DMS153 treated with DMSO at 0.1 percent for 48 hours (cell line): ENCODE measurements around the gene DAGLA.

Source experiments
- DNase-seq: peaks from one replicate; lab custom pipeline; 2025; ENCODE audit not compliant: unreplicated experiment; lab: John Stamatoyannopoulos, UW

The DAGLA gene

DNA sequence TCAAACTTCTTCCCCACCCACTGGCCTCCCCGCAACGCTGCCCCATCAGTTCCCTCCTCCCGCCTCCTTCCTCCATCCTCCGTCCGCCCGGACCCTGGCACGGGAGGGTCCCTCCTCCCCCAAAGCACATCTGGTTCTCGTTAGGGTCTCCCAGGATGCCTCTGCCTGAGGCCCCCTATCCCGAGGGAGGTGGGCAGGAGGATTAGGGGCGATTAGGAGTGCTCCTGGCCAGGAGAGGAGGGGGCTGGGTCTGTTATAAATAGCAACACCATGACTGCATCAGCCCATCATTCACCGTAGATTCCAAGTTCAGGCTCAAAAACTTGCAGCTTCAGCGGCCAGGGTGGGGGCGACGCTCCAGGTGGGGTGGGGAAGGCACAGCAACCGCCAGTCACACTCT lies 82.6 kb downstream of the DAGLA start:
- DNase-seq = no peak

- no peak for DNase-seq
These were observed 83.9 kb downstream of the DAGLA start for GRCh38 chr11:61763930-61764605.

DNA sequence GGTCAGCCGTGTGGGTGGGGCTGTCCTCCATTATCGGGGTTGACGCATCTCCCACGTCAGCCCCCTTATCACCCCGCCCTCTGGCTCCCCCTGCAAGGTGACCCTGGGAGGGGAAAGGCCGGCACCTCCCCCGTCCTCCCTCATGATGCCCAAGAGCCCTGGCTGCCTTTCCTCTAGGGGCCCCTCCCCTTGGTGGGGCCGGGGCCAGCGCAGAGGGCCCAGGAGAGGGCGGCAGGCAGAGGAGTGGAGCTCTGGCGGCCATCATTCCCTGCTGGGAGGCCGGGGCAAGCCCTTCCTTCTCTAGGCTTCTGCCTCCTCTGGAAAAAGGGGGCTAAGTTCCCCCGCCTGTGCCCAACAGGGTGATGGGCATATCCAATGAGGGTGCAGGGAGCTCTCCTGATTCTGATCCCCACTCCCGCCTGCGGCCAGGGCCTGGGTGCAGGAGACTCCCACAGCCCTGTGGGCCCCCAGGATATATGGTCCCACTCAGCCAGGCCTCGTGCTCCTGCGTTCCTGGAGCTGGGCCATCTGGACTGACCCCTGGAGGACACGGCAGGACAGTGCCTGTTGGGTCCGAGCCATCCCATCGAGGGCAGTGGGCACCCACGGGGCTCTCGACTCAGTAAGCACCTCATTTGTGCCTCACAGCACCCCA lies 84.5 kb downstream of the DAGLA start:
- no peak for DNase-seq

DNA sequence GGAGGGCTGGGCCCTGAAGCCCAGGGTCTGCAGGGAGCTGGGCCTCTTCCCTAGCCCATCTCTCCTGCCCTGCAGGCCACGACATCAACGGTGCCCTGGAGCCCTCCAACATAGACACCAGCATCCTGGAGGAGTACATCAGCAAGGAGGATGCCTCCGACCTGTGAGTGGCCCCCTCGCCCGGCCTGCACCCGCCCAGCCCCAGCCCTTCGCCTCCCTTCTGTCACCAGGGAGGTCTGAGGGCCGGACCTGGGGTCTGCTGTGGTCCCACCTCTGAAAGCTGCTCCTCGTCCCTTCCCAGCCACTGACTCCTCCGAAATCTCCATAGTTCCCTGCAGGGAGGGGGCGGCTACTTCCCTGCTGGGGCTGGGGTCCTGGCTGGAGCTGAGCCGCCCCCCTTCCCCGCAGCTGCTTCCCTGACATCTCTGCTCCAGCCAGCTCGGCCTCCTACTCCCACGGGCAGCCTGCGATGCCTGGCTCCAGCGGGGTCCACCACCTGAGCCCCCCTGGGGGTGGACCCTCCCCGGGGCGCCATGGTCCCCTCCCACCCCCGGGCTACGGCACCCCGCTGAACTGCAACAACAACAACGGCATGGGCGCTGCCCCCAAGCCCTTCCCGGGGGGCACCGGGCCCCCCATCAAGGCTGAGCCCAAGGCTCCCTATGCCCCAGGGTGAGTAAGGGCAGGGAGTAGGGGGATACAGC lies 85.5 kb downstream of the DAGLA start:
- no peak for DNase-seq

DNA sequence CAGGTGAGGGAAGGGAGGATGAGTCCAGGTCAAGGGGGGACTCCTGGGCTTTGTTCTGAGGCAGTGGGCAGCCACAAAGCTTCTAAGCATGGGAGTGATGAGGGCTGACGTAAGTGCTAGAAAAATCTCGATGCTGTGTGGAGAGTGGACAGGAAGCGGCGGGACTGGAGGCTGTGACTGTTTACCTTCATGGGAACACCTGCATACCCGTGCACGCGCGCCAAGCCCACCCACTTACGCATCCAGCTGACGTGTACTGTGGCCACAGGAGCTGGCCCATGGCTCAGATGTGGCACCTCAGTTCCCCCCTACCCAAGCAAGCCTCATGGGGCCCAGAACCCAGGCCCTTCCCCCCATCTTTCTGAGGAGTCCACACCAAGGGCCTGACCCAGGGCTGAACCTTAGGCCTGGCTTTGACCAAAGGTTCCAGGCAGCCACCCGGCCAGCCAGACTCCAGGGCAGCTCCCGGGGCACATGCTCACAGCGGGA lies 86.2 kb downstream of the DAGLA start:
- DNase-seq = no peak

DNA sequence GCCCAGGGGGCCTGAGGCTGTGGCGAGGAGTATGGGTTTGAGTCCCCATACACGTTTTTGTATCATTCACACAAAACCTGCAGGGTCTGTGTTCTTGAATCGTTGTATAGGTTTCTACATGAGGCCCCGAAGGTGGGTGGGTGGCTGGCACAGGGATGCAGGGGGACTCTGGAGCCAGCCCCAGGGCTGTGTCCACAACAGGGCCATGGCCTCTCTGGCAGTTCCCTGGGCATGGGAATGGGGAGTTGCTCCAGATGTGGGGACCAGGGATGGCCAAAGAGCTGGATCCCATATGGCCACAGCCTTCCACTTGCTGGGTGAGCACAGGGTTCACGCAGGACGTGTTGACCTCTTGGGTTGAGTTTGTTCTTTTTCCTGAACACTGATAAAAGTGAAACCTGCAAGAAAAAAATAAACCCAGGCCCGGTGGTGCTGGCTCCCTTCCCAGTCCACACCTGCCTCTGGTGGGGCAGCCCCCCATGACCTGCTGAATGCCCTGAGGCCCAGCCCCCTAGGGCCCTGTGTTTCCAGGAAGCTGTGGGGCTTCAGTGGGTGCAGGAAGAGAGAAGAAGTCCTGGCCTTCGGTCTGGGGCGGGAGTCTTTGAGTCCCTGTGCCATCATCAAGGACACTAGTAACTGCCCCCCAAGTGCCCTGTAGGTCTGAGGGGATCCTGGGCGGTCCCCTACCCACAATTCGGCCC lies 88.3 kb downstream of the DAGLA start:
- no peak for DNase-seq

- DNase-seq = no peak
These were observed 89.2 kb downstream of the DAGLA start for GRCh38 chr11:61769169-61769920.

DNA sequence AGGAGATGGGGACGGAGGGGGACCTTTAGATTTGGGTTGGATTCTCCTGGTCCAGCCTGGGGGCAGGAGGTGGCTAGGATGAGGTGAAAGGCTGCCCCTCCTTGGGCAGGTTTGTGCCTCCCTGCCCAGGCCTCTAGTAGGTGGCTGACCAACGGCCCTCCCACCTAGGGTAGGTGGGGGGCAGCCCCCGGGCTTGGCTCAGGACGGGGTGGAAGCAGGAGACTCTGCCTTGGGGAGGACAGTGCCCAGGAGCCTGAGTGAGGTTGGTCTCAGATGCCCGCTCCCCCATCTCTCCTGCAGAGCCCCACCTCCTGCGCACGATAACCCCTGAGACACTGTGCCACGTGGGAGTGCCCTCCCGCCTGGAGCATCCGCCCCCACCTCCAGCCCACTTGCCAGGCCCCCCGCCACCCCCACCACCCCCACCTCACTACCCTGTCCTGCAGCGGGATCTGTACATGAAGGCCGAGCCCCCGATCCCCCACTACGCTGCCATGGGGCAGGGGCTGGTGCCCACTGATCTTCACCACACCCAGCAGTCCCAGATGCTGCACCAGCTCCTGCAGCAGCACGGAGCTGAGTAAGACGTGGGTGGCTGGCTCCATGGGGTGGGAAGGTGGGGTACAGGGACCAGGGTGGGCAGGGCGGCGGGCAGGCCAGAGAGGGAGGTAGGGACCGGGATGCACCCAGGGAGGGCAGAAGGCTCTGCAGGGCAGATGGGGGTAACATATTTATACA lies 89.9 kb downstream of the DAGLA start:
- no peak for DNase-seq

- DNase-seq = no peak
These were observed 91.2 kb downstream of the DAGLA start for GRCh38 chr11:61771195-61771894.

GRCh38 chr11:61771985-61772455 lies 91.8 kb downstream of the DAGLA start:
- no peak for DNase-seq

DNA sequence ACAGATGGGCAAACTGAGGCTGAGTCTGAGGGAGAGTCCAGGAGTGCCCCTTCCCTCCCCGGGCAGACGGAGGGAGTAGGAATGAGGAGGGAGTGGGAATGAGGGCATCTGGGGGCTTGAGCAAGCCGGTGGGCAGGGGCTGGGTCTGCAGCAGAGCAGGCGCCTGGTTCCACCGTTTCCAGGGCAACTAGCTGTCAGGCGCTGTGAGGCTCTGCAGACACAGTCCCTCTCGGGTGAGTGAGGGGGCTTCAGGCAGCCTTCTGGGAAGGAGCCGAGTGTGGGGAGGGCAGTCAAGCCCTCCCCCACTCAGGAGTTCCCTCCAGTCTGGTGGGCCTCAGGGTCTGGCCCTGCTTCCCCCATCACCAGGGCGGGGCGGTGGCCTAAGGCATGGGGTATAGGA lies 93.2 kb downstream of the DAGLA start:
- no peak for DNase-seq

GRCh38 chr11:61773809-61774208 lies 93.6 kb downstream of the DAGLA start:
- DNase-seq = no peak

DNA sequence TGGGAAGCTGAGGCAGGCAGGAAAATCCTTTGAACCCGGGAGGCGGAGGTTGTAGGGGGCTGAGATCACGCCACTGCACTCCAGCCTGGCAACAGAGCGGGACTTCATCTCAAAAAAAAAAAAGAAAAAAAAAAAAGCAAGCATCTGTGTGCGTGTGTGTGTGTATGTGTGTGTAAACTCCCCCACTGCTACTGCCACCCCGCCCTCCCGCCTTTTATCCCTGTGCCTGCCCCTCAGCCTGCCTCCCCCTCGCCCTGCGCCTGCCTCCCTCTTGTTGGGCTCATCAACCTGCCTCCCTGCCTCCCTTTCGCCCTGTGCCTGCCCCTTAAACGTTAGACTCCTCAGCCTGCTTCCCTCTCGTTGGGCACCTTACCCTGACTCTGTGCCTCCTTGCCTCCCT lies 94.2 kb downstream of the DAGLA start:
- DNase-seq = no peak

DNA sequence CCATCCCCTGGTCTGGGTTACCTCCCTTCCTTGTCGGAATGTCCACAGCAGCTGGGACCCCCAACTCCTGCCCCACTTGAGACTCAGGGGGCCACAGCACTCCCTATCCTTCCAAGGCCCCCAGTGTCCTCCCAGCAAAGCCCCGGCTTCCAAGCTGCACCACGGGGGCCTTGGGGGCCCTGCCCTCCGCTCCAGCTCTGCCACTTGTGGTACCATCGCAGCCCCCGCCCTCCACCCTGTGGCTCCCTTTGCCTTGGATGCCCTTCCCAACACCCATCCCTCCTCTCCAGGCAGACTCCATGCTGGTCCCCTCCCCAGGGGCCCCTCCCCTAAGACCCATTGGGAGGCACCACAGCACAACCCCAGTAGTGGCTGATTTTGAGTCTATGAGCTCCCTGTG lies 94.9 kb downstream of the DAGLA start:
- no peak for DNase-seq

DNA sequence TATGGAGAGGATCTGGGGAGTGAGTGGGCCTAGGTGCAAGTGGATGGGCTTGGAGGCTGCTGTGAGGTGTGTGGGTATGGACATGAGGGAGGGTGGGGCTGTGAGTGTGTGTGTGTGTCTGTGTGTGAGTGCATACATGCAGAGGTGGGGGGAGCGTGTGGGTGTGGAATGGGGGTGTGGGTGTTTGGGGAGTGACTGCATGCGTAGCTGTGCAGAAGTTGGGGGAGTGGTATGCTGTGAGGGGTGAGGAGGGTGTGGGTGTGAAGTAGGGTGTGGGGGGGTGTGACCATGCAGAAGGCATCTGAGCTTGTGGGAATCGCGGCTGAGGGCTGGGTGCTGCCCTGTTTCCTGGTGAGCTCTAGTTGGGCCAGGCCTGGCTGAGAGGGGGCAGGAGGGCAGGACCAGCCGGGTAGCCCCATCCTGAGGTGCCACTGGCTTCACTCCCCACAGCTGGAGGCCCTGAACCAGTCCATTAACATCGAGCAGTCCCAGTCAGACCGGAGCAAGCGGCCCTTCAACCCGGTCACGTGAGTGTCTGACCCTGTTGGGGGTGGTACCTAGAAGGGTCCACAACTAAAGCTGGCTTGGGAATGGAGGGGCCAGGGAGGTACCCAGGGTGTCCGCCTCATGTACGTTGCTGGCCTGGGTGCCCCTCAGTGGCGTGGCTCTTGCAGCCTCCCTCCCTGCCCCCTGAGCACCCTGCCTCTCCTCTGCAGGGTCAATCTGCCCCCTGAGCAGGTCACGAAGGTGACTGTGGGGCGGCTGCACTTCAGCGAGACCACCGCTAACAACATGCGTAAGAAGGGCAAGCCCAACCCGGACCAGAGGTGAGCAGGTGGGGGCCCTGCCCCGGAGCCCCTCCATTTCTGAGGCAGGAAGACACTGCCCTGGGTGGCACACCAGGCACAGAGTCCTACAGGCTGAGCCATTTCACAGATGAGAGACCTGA lies 95.7 kb downstream of the DAGLA start:
- DNase-seq = no peak

- no peak for DNase-seq
These were observed 96.4 kb downstream of the DAGLA start for GRCh38 chr11:61776561-61777075.

GRCh38 chr11:61777234-61778090 lies 97.3 kb downstream of the DAGLA start:
- no peak for DNase-seq
